ENCODE data around the gene IFT57. TPM values are rescaled to one million over a fixed set of nuclear protein-coding genes. Genes with fewer than 3 reads are reported as not detected.

Gene IFT57
- total RNA-seq, 1 donor = 74.9 TPM

- DNase-seq (ENCODE audit: insufficient read length, low spot score, missing footprints) = no peak
- H3K9me3 ChIP-seq (ENCODE audit: low read depth, low read length) = no peaks in the 10 kb centered on the region
- TF ChIP-seq CTCF (IDR thresholded peaks at IDR 0.05; ENCODE audit: extremely low read depth, low read depth, low read length) = no peak
- H3K4me2 ChIP-seq (ENCODE audit: insufficient read depth, low read length) = peak overlapping the region; percentile 7
- H3K79me2 ChIP-seq (ENCODE audit: insufficient read depth, low read length) = no peaks in the 10 kb centered on the region
- no peaks in the 10 kb centered on the region for H3K36me3 ChIP-seq (ENCODE audit: insufficient read depth, low read length)
- H3K27me3 ChIP-seq (ENCODE audit: insufficient read depth, low read length) = no peaks in the 10 kb centered on the region
- H3K4me1 ChIP-seq (ENCODE audit: insufficient read depth, low read length) = peaks cover 27% of the 10 kb centered on the region
- no peaks in the 10 kb centered on the region for H4K20me1 ChIP-seq (ENCODE audit: insufficient read depth, low read length)
- H3K27ac ChIP-seq (ENCODE audit: low read depth, low read length) = no peak overlapping the region
- no peak overlapping the region for H2AFZ ChIP-seq (ENCODE audit: low read length)
- H3K4me3 ChIP-seq (ENCODE audit: insufficient read depth, low read length) = no peak overlapping the region
These were observed 88.2 kb downstream of the IFT57 start for GRCh38 chr3:108133858-108134554.

GRCh38 chr3:108133048-108133369, 89.2 kb downstream of the IFT57 start:
- Histone ChIP-seq H3K27me3 (ENCODE audit: insufficient read depth, low read length) (no peaks in the 10 kb centered on the region), H4K20me1 (ENCODE audit: insufficient read depth, low read length) (no peaks in the 10 kb centered on the region), H3K4me1 (ENCODE audit: insufficient read depth, low read length) (peaks cover 27% of the 10 kb centered on the region), H3K36me3 (ENCODE audit: insufficient read depth, low read length) (no peaks in the 10 kb centered on the region), H3K4me2 (ENCODE audit: insufficient read depth, low read length) (peak overlapping the region; percentile 52), H3K4me3 (ENCODE audit: insufficient read depth, low read length) (peak overlapping the region; percentile 30), H3K79me2 (ENCODE audit: insufficient read depth, low read length) (no peaks in the 10 kb centered on the region), H2AFZ (ENCODE audit: low read length) (no peak overlapping the region), H3K27ac (ENCODE audit: low read depth, low read length) (no peak overlapping the region), H3K9me3 (ENCODE audit: low read depth, low read length) (no peaks in the 10 kb centered on the region)
- no peak for TF ChIP-seq CTCF (IDR thresholded peaks at IDR 0.05; ENCODE audit: extremely low read depth, low read depth, low read length)
- no peak for DNase-seq (ENCODE audit: insufficient read length, low spot score, missing footprints)

GRCh38 chr3:108131475-108132134, 90.6 kb downstream of the IFT57 start:
- no peak overlapping the region for H2AFZ ChIP-seq (ENCODE audit: low read length)
- peak overlapping the region; percentile 57 for H3K27ac ChIP-seq (ENCODE audit: low read depth, low read length)
- no peak overlapping the region for H3K4me3 ChIP-seq (ENCODE audit: insufficient read depth, low read length)
- H3K9me3 ChIP-seq (ENCODE audit: low read depth, low read length) = no peaks in the 10 kb centered on the region
- DNase-seq (ENCODE audit: insufficient read length, low spot score, missing footprints) = no peak
- H3K4me2 ChIP-seq (ENCODE audit: insufficient read depth, low read length) = peak overlapping the region; percentile 29
- H3K4me1 ChIP-seq (ENCODE audit: insufficient read depth, low read length) = peaks cover 27% of the 10 kb centered on the region
- H4K20me1 ChIP-seq (ENCODE audit: insufficient read depth, low read length) = no peaks in the 10 kb centered on the region
- no peaks in the 10 kb centered on the region for H3K27me3 ChIP-seq (ENCODE audit: insufficient read depth, low read length)
- no peaks in the 10 kb centered on the region for H3K36me3 ChIP-seq (ENCODE audit: insufficient read depth, low read length)
- no peak for TF ChIP-seq CTCF (IDR thresholded peaks at IDR 0.05; ENCODE audit: extremely low read depth, low read depth, low read length)
- no peaks in the 10 kb centered on the region for H3K79me2 ChIP-seq (ENCODE audit: insufficient read depth, low read length)

GRCh38 chr3:108130701-108131474, 91.3 kb downstream of the IFT57 start:
- Histone ChIP-seq H3K4me1 (ENCODE audit: insufficient read depth, low read length) (peaks cover 27% of the 10 kb centered on the region), H3K27me3 (ENCODE audit: insufficient read depth, low read length) (no peaks in the 10 kb centered on the region), H3K27ac (ENCODE audit: low read depth, low read length) (peak overlapping the region; percentile 57), H3K4me3 (ENCODE audit: insufficient read depth, low read length) (no peak overlapping the region), H4K20me1 (ENCODE audit: insufficient read depth, low read length) (no peaks in the 10 kb centered on the region), H3K79me2 (ENCODE audit: insufficient read depth, low read length) (no peaks in the 10 kb centered on the region), H3K36me3 (ENCODE audit: insufficient read depth, low read length) (no peaks in the 10 kb centered on the region), H3K4me2 (ENCODE audit: insufficient read depth, low read length) (peak overlapping the region; percentile 29), H3K9me3 (ENCODE audit: low read depth, low read length) (no peaks in the 10 kb centered on the region), H2AFZ (ENCODE audit: low read length) (no peak overlapping the region)
- DNase-seq (ENCODE audit: insufficient read length, low spot score, missing footprints) = peak; percentile 79
- no peak for TF ChIP-seq CTCF (IDR thresholded peaks at IDR 0.05; ENCODE audit: extremely low read depth, low read depth, low read length)
